HG02852 (cell line): ENCODE results near the gene AKAP8L.
A peak's percentile ranks its signal among the peaks of the same experiment; 100 is the strongest.

Experiments
- ATAC-seq: cut with Tn5 transposase; IDR thresholded peaks from one replicate; pipeline ENCODE4 v1.9.1; 2021; ENCODE audit warnings: mild to moderate bottlenecking, moderate library complexity; ENCODE audit not compliant: unreplicated experiment

Gene AKAP8L

GRCh38 chr19:15449620-15450527, 31.1 kb upstream of the AKAP8L start, which contains the start of gene WIZ:
Gene WIZ, minus strand, starts transcription at chr19:15449956. Its CDS starts 1,649 bp downstream, at chr19:15448307.
- ATAC-seq = peak; percentile 50

- peak; percentile 19 for ATAC-seq
Observed at GRCh38 chr19:15448778-15449619, 30.2 kb upstream of the AKAP8L start.

- no peak for ATAC-seq
Observed at GRCh38 chr19:15448044-15448777, 29.4 kb upstream of the AKAP8L start.

DNA sequence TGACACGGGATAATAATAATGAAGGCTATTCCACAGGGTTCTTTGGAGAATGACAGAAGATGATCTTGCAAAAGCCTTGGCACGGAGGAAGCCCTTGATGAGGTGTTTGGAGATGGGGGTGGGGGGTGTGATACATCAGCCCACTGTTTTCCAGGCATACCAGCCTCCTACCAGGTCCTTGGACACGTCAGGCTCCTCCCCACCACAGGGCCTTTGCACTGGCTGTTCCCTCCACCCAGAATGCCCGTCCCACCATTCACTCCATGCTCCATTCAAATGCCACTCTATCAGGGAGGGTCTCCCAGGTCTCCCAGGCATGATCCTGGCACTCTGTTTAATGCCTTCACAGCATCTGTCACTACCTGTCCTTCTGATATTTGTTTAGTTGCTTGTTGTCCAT, 28.3 kb upstream of the AKAP8L start:
- ATAC-seq = no peak

GRCh38 chr19:15445807-15446376, 27.1 kb upstream of the AKAP8L start:
- no peak for ATAC-seq

DNA sequence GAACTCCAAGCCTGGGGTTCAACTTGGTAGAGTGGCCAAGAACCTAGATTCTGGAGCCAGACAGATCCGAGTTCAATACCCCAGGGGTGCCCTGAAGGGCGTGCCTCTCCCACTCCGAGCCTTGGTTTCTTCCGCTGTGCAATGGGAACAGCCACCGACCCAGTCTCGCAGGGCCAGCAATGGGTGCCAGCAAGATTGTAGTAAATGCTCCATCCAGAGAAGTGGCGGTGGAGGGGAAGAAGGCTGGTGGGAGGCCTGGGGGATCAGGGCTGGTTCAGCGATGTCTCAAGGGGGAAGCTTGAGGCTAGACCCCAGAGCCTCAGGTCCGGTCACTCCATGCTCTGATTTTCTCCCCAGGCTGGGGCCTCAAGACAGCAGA, 26.4 kb upstream of the AKAP8L start:
- ATAC-seq = no peak

DNA sequence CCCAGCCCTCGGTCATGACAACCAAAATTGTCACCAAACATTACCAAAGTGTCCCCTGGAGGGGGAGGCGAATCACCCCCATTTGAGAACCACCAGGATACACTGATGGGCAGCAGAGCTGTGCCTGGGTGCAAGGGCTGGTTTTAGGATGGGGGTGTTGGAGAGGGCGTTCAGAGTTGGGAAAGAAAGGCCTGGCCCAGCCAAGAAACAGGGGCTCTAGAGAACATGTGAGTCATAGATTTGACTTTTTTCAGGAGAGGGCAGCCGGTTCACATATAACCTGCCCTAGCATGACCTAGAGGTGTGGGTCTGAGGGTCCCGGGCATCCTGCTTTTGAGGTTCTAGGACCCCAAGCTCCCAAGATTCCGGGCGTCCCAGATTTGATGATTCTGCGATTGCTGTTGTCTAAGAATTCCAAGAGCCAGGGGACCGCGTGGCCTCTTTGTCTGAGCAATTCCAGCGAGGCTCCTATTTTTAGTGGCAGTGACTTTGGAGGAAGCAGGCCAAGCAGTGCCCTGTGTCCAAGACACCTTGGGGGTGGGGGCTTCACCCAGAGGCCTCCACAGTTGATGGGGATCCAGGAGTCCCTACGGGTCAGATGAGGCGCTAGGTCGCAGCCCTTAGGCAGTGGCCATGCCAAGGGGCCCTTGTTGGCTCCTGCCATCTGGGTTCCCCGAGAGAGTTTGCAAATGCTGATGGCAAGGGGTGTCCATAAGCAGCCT, 25.9 kb upstream of the AKAP8L start:
- ATAC-seq = no peak

DNA sequence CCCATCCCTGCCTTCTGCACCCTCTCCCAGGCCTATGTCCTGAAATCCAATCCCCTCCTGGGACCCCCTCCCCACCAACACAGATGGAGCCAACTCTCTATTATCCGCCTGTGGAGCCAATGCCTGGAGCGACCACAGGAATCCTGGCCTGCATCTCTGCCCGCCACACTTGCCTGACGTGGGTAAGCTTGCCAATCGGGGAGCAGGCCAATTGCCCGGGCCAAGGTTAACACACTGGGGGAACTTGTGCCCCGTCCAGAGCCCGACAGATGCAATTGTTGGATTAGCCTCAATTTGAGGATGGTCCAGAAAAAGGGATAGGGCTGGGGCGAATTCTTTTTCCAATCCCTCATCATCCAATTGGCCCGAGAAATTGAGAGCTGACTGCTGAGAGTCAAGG, 25.1 kb upstream of the AKAP8L start:
- ATAC-seq = no peak

- ATAC-seq = no peak
Observed at GRCh38 chr19:15443325-15443724, 24.5 kb upstream of the AKAP8L start.

DNA sequence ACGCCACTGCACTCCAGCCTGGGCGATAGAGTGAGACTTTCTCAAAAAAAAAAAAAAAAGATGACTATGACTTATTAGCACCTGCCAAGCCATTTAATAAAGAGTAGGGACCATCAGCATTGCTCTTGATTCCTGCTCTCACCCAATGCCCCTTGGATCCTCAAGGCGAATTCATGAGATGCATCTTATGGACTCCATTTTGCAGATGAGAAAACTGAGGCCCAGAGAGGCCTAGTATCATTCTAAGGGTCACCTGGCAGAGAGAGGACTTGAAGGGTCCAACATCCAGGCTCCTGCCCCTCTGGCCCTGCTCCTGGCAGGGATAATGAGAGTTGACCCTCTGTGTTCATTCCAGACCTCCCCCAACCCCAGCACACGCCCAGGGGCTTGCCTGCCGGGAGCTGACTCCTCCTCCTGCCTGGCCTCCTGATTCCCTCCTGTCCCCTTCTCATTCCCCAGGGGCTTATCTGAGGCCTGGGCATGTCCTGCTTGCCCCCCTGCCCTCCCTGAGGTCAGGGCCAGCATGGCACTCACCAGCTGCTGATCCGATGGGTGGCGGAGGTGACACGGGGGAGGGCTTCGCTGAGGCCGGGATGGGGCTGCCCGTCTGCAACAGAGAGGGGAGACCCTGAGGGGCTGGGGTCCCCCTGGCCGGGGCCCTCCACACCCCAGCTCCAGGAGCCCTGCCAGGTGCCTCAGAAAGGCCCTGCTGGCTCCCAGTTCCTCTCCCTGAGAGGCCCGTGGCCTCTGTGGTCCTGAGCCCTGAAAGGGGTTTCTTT, 23.5 kb upstream of the AKAP8L start:
- no peak for ATAC-seq

- ATAC-seq = no peak
Observed at GRCh38 chr19:15441317-15441716, 22.5 kb upstream of the AKAP8L start.

- no peak for ATAC-seq
Observed at GRCh38 chr19:15439821-15440641, 21.2 kb upstream of the AKAP8L start.

DNA sequence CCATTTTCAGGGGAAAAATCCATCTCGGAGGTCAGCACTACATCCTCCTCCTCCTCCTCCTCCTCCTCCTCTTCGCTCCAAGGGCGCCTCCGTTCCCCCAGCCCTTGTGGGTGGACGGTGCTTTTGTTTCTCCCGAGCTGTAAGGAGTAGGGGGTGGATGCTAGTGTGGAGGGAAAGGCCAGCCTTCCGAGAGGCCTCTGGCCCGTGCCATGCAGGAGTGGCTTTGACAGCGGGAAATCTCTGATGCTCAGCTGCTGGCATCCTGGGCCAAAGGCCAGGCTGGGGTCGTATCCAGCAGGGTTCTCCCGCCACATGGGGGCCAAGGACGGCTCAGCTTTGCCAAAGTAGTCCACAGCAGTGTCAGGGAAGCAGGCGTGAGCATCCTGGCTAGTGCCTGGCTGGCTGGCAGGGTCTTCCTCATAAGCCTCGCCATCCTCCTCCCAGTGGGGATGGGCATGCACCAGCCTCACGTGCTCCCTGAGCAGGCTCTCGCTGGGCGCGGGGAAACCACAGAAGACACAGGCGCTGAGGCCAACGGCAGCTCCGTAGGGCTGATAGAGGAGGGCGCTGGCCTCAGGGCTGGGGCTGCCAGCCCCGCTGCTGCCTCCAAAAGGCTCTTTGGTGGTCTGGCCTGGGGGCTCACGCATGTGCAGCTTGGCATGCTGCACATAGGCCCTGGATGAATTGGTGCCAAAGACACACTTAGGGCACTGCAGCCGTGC, 20.5 kb upstream of the AKAP8L start:
- ATAC-seq = no peak

DNA sequence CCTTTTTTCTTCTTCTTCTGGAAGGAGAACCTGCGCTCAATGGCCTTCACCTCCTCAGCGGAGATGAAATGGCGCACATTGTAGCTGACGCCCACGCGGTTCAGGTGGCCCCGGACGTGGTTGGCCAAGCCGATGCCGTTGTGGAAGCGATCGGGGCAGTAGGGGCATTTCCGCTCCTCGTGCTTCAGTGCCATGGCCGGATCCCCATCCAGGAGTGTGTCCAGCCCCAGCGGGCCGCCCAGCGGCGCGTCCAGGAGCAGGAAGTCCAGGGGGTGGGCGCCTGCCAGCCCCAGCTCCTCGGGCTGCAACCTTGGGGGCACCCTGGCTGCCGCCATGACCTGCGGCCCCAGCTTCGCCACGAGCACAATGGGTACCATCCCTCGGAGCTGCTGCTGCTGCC, 19.8 kb upstream of the AKAP8L start:
- no peak for ATAC-seq

- no peak for ATAC-seq
Observed at GRCh38 chr19:15438124-15438496, 19.3 kb upstream of the AKAP8L start.

DNA sequence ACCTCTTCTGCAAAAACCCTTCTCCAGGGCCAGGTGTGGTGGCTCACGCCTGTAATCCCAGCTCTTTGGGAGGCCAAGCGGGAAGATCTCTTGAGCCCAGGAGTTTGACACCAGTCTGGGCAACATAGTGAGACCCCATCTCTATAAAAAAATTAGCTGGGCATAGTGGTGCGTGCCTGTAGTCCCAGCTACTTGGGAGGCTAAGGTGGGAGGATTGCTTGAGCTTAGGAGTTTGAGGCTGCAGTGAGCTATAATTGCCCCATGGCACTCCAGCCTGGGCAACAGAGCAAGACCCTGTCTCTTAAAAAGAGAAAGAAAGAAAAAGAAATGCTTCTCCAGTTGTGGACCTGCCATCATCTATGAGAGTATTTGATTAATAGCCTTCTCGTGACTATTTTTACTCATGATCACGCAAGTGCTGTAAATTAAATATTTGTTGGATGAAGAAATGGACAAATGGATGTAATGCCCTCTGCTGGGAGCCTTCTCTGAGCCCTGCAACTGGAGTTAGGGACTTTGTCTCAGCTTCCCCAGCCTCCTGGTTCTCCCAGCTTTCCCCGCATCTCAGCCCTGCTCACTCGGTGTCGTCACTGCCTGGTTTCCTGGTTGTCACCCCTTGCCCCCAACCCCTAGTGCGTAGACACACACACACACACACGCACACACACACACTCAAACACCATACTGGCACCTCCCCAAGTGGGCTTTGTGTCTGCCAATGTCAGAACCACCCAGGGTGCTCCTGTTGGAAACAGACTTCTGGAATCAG, 18.8 kb upstream of the AKAP8L start:
- no peak for ATAC-seq

DNA sequence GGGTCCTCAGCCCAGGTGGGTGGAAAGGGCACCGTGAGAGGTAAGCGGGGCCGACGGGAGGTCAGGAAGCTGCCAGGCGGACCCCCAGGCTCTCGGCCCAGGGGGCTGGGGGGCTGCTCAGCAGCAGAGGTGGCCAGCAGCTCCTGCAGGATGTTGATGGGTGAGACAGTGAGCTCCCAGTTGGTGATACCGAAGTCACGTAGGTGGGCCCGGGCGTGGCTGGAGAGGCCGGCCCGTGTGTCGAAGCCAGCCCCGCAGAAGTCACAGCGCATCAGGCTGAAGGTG, 18.0 kb upstream of the AKAP8L start:
- ATAC-seq = no peak
